PC-3 (cell line): ENCODE data around the gene MRO. TPM values are rescaled to one million over a fixed set of nuclear protein-coding genes. Genes with fewer than 3 reads are reported as not detected.
A peak's percentile ranks its signal among the peaks of the same experiment; 100 is the strongest.
"Not testable (repeated sequence)": the region's sequence is repeated elsewhere in the genome, so short reads cannot be mapped to it uniquely, and the experiment has no call there.

Source experiments
- ATAC-seq: fragments of 200-7000 bp; cut with Tn5 transposase; 2 replicates; pipeline ENCODE4 v1.9.1; 2020; ENCODE audit warnings: mild to moderate bottlenecking, moderate library complexity
- BruUV-seq: library from RNA; stranded (reverse); fragments of 400-500 nt; replicated peaks from 2 replicates; lab custom pipeline; 2021; lab: Mats Ljungman, UMichigan
- CTCF ChIA-PET: fragments of 300-600 bp; sonication (Branson Sonifier 250); formaldehyde crosslinking; loops from one replicate; lab custom pipeline; 2022; ENCODE audit warnings: antibody characterized with exemption; lab: Charles Lee
- POLR2A ChIA-PET: fragments of 300-600 bp; sonication (Branson Sonifier 250); formaldehyde crosslinking; loops from one replicate; lab custom pipeline; 2022; ENCODE audit warnings: antibody characterized with exemption; ENCODE audit not compliant: unreplicated experiment; lab: Charles Lee
- DNase-seq: peaks from one replicate; pipeline ENCODE4 v3.0.0-alpha.2; 2015
- H2AFZ ChIP-seq: fragments of 300-600 bp; sonication (generic); 2 replicates; pipeline ENCODE4 v1.6.0; 2016; ENCODE audit warnings: antibody characterized with exemption, low read length
- H3F3A ChIP-seq: fragments of 300-600 bp; sonication (generic); one replicate; pipeline ENCODE4 v1.6.0; 2017; ENCODE audit warnings: antibody characterized with exemption, low read length, control low read depth, mild to moderate bottlenecking; ENCODE audit not compliant: unreplicated experiment
- H3K27ac ChIP-seq: fragments of 300-600 bp; sonication (generic); 2 replicates; pipeline ENCODE4 v1.5.1; 2016; ENCODE audit warnings: mild to moderate bottlenecking, low read length
- H3K27me3 ChIP-seq: fragments of 300-600 bp; sonication (generic); 2 replicates; pipeline ENCODE4 v1.6.1; 2016; ENCODE audit warnings: low read length, mixed read lengths
- H3K36me3 ChIP-seq: fragments of 300-600 bp; sonication (generic); 2 replicates; pipeline ENCODE4 v1.6.1; 2016; ENCODE audit warnings: low read depth, mixed run types, low read length, mixed read lengths
- H3K4me1 ChIP-seq: fragments of 300-600 bp; sonication (generic); 2 replicates; pipeline ENCODE4 v1.5.1; 2016; ENCODE audit warnings: low read length; ENCODE audit not compliant: insufficient read depth
- H3K4me2 ChIP-seq: fragments of 300-600 bp; sonication (generic); 2 replicates; pipeline ENCODE4 v1.6.0; 2016; ENCODE audit warnings: low read length
- H3K4me3 ChIP-seq: fragments of 300-600 bp; sonication (generic); 2 replicates; pipeline ENCODE4 v1.5.1; 2016; ENCODE audit warnings: mild to moderate bottlenecking, low read length, mixed read lengths
- H3K79me2 ChIP-seq: fragments of 300-600 bp; sonication (generic); 2 replicates; pipeline ENCODE4 v1.6.1; 2017; ENCODE audit warnings: low read length, mixed read lengths
- H3K9ac ChIP-seq: fragments of 300-600 bp; sonication (generic); 2 replicates; pipeline ENCODE4 v1.6.0; 2016; ENCODE audit warnings: mild to moderate bottlenecking, low read length
- H3K9me2 ChIP-seq: fragments of 300-600 bp; sonication (generic); replicated peaks from 2 replicates; pipeline ENCODE4 v1.6.1; 2016; ENCODE audit warnings: mixed run types, low read length, mixed read lengths
- H3K9me3 ChIP-seq: fragments of 300-600 bp; sonication (generic); 2 replicates; pipeline ENCODE4 v1.6.1; 2016; ENCODE audit warnings: low read length, mixed read lengths
- H4K20me1 ChIP-seq: fragments of 300-600 bp; sonication (generic); 2 replicates; pipeline ENCODE4 v1.6.1; 2016; ENCODE audit warnings: low read length, mixed read lengths
- CTCF ChIP-seq: fragments of 300-600 bp; sonication (generic); conservative IDR thresholded peaks from 2 replicates; pipeline ENCODE4 v1.5.1; 2017; ENCODE audit warnings: antibody characterized with exemption, low read depth, mild to moderate bottlenecking, low read length
- EZH2 ChIP-seq: fragments of 300-600 bp; sonication (generic); IDR thresholded peaks from one replicate; pipeline ENCODE4 v1.6.1; 2017; ENCODE audit warnings: antibody characterized with exemption, mild to moderate bottlenecking, low read length; ENCODE audit not compliant: unreplicated experiment
- EZH2phosphoT487 ChIP-seq: fragments of 300-600 bp; sonication (generic); IDR thresholded peaks from 2 replicates; pipeline ENCODE4 v1.6.1; 2018; ENCODE audit warnings: mild to moderate bottlenecking, antibody characterized with exemption, low read length, borderline replicate concordance
- intact Hi-C: fragments of 100-400 bp; cut with micrococcal nuclease; formaldehyde crosslinking; loops from 2 replicates; pipeline ENCODE4 v1.9.0; 2023
- total RNA-seq: library from RNA; depleted of rRNA; stranded (reverse); fragments of >200 nt; gene quantifications from 2 replicates; pipeline ENCODE4 v1.2.3, GENCODE V29; 2014

The MRO gene
- total RNA-seq, 1 experiment from 2014 or later, result 0.55 TPM

GRCh38 chr18:50857694-50858093 is 37.9 kb upstream of the MRO start:
- H3K4me2 ChIP-seq, result no peak overlapping the region
- POLR2A ChIA-PET, result no interaction called here
- peak; percentile 31; the same call in 1 of the 2 replicates for ATAC-seq
- intact Hi-C loops, result no loop called here
- no peaks in the 10 kb centered on the region for H3K4me1 ChIP-seq
- no peaks in the 10 kb centered on the region for H3K27me3 ChIP-seq
- no peaks in the 10 kb centered on the region for H3K9me3 ChIP-seq
- no peak overlapping the region for H3K27ac ChIP-seq
- CTCF ChIA-PET, result no interaction called here
- TF ChIP-seq EZH2, result no peak
- TF ChIP-seq CTCF, result no peak
- TF ChIP-seq EZH2phosphoT487, result no peak
- BruUV-seq, result no TSS peak
- H3K79me2 ChIP-seq, result no peaks in the 10 kb centered on the region
- DNase-seq, result no peak
- H3K36me3 ChIP-seq, result no peaks in the 10 kb centered on the region
- H2AFZ ChIP-seq, result no peak overlapping the region
- no peaks in the 10 kb centered on the region for H3K9me2 ChIP-seq
- no peaks in the 10 kb centered on the region for H3F3A ChIP-seq
- no peaks in the 10 kb centered on the region for H4K20me1 ChIP-seq
- no peak overlapping the region for H3K4me3 ChIP-seq
- H3K9ac ChIP-seq, result no peak overlapping the region

GRCh38 chr18:50857166-50857565 is 37.4 kb upstream of the MRO start:
- H3K4me1 ChIP-seq, DNase-seq, H3K4me3 ChIP-seq, H3F3A ChIP-seq, H3K36me3 ChIP-seq, H3K79me2 ChIP-seq, H2AFZ ChIP-seq, H4K20me1 ChIP-seq, H3K9ac ChIP-seq, POLR2A ChIA-PET, H3K9me2 ChIP-seq, H3K9me3 ChIP-seq, H3K27me3 ChIP-seq, CTCF ChIA-PET, H3K4me2 ChIP-seq, intact Hi-C loops, BruUV-seq, H3K27ac ChIP-seq: not testable (repeated sequence)
- peak; percentile 22; the same call in 1 of the 2 replicates for ATAC-seq

- TF ChIP-seq CTCF, result no peak
- no peak for TF ChIP-seq EZH2phosphoT487
- TF ChIP-seq EZH2, result no peak
- H3K9me3 ChIP-seq, result no peaks in the 10 kb centered on the region
- H3K36me3 ChIP-seq, result no peaks in the 10 kb centered on the region
- H2AFZ ChIP-seq, result no peak overlapping the region
- H4K20me1 ChIP-seq, result no peaks in the 10 kb centered on the region
- no peak for DNase-seq
- ChIA-PET CTCF (no interaction called here), POLR2A (no interaction called here)
- no peak overlapping the region for H3K27ac ChIP-seq
- no peaks in the 10 kb centered on the region for H3K27me3 ChIP-seq
- no peak for ATAC-seq
- H3K4me2 ChIP-seq, result no peak overlapping the region
- H3K9ac ChIP-seq, result no peak overlapping the region
- no peaks in the 10 kb centered on the region for H3K79me2 ChIP-seq
- no TSS peak for BruUV-seq
- no peaks in the 10 kb centered on the region for H3K4me1 ChIP-seq
- H3F3A ChIP-seq, result no peaks in the 10 kb centered on the region
- no peak overlapping the region for H3K4me3 ChIP-seq
- no peaks in the 10 kb centered on the region for H3K9me2 ChIP-seq
- intact Hi-C loops, result no loop called here
Measured at GRCh38 chr18:50855976-50856757, 36.4 kb upstream of the MRO start.
